Activated naive CD4-positive, alpha-beta T cell treated with anti-CD3 and anti-CD28 coated beads for 36 hours (primary cell): ENCODE results near the gene TMEM151A. TPM values are rescaled to one million over a fixed set of nuclear protein-coding genes. Genes with fewer than 3 reads are reported as not detected.
A peak's percentile ranks its signal among the peaks of the same experiment; 100 is the strongest.
"Not testable (repeated sequence)": the region's sequence is repeated elsewhere in the genome, so short reads cannot be mapped to it uniquely, and the experiment has no call there.

ENCODE experiments used
- CTCF ChIA-PET: fragments of 350-600 bp; sonication (Branson Sonifier 250); formaldehyde crosslinking; loops from one replicate; lab custom pipeline; 2021; ENCODE audit warnings: antibody characterized with exemption; lab: Charles Lee
- DNase-seq: peaks from one replicate; pipeline ENCODE4 v3.0.0-alpha.2; 2020
- H3K27ac Mint-ChIP-seq: one replicate; pipeline ENCODE4 v1.8.0; 2021; ENCODE audit warnings: mild to moderate bottlenecking, mixed read lengths
- H3K27me3 Mint-ChIP-seq: one replicate; pipeline ENCODE4 v1.8.0; 2021; ENCODE audit warnings: low read depth, mixed read lengths
- H3K36me3 Mint-ChIP-seq: one replicate; pipeline ENCODE4 v1.8.0; 2021; ENCODE audit warnings: low read depth, mixed read lengths
- H3K4me1 Mint-ChIP-seq: one replicate; pipeline ENCODE4 v1.8.0; 2021; ENCODE audit warnings: low read depth, mixed read lengths
- H3K4me3 Mint-ChIP-seq: one replicate; pipeline ENCODE4 v1.8.0; 2021; ENCODE audit warnings: mild to moderate bottlenecking, moderate library complexity, mixed read lengths
- H3K9me3 Mint-ChIP-seq: one replicate; pipeline ENCODE4 v1.8.0; 2021; ENCODE audit warnings: mixed read lengths
- intact Hi-C: fragments of 100-400 bp; cut with micrococcal nuclease; formaldehyde crosslinking; loops from one replicate; pipeline ENCODE4 v1.15.1; 2023
- total RNA-seq, 2 experiments: library from RNA; stranded (reverse); gene quantifications; one replicate each; pipeline ENCODE4 v1.2.3, GENCODE V29; 2021

The TMEM151A gene
- total RNA-seq, 2 experiments from 2014 or later, result not detected

GRCh38 chr11:66313321-66314185, 21.9 kb downstream of the TMEM151A start:
- Mint-ChIP-seq H3K27ac (peak overlapping the region; percentile 93), H3K9me3 (no peaks in the 10 kb centered on the region), H3K36me3 (no peaks in the 10 kb centered on the region), H3K27me3 (no peaks in the 10 kb centered on the region), H3K4me1 (peaks cover 48% of the 10 kb centered on the region), H3K4me3 (peak overlapping the region; percentile 92)
- no peak for DNase-seq
- intact Hi-C loops, result no loop called here
- CTCF ChIA-PET, result interaction anchor here (1.0 to 4.8 kb wide), 9 partner anchors 9 to 245 kb away, joined by 3 to 85 read pairs (median 9); partner anchors contain the start of genes B4GAT1 and BRMS1

- Mint-ChIP-seq H3K27ac (peak overlapping the region; percentile 63), H3K27me3 (no peaks in the 10 kb centered on the region), H3K4me1 (peaks cover 54% of the 10 kb centered on the region), H3K4me3 (peak overlapping the region; percentile 59), H3K9me3 (peaks cover 2% of the 10 kb centered on the region), H3K36me3 (no peaks in the 10 kb centered on the region)
- DNase-seq, result no peak
- CTCF ChIA-PET, result interaction anchor here (1.0 to 4.1 kb wide), 2 partner anchors 13 to 18 kb away, joined by 3 to 23 read pairs; no protein-coding TSS in a partner anchor
- intact Hi-C loops, result no loop called here
These were observed 22.4 kb downstream of the TMEM151A start for GRCh38 chr11:66314186-66314501.

GRCh38 chr11:66314561-66315497, 23.1 kb downstream of the TMEM151A start:
- H3K27me3 Mint-ChIP-seq, result no peaks in the 10 kb centered on the region
- H3K4me3 Mint-ChIP-seq, result no peak overlapping the region
- CTCF ChIA-PET, result interaction anchor here (4.1 kb wide), 1 partner anchor 12 kb away, joined by 23 read pairs; no protein-coding TSS in a partner anchor
- H3K9me3 Mint-ChIP-seq, result peaks cover 5% of the 10 kb centered on the region
- H3K27ac Mint-ChIP-seq, result peak overlapping the region; percentile 17
- H3K36me3 Mint-ChIP-seq, result no peaks in the 10 kb centered on the region
- intact Hi-C loops, result no loop called here
- no peak for DNase-seq
- H3K4me1 Mint-ChIP-seq, result peaks cover 60% of the 10 kb centered on the region

- no peaks in the 10 kb centered on the region for H3K27me3 Mint-ChIP-seq
- H3K4me3 Mint-ChIP-seq, result no peak overlapping the region
- intact Hi-C loops, result no loop called here
- CTCF ChIA-PET, result interaction anchor here (1.8 kb wide), 1 partner anchor 74 kb away, joined by 3 read pairs; no protein-coding TSS in a partner anchor
- H3K27ac Mint-ChIP-seq, result no peak overlapping the region
- no peak for DNase-seq
- H3K4me1 Mint-ChIP-seq, result peaks cover 65% of the 10 kb centered on the region
- no peaks in the 10 kb centered on the region for H3K36me3 Mint-ChIP-seq
- peaks cover 10% of the 10 kb centered on the region for H3K9me3 Mint-ChIP-seq
These were observed 23.8 kb downstream of the TMEM151A start for GRCh38 chr11:66315498-66315885.

GRCh38 chr11:66315921-66316811, 24.5 kb downstream of the TMEM151A start:
- Mint-ChIP-seq H3K36me3 (no peaks in the 10 kb centered on the region), H3K27ac (no peak overlapping the region), H3K4me3 (no peak overlapping the region), H3K27me3 (no peaks in the 10 kb centered on the region), H3K9me3 (peaks cover 10% of the 10 kb centered on the region), H3K4me1 (peaks cover 65% of the 10 kb centered on the region)
- DNase-seq, result no peak
- intact Hi-C loops, result no loop called here
- CTCF ChIA-PET, result interaction anchor here (1.3 to 1.8 kb wide), 2 partner anchors 13 to 73 kb away, joined by 3 to 4 read pairs; no protein-coding TSS in a partner anchor

GRCh38 chr11:66316849-66317251, 25.2 kb downstream of the TMEM151A start, which contains the start of gene CD248:
Gene CD248 (minus strand): TSS chr11:66317044. CDS start chr11:66317027, 17 bp downstream.
- no peak for DNase-seq
- H3K27me3 Mint-ChIP-seq, result no peaks in the 10 kb centered on the region
- no peaks in the 10 kb centered on the region for H3K36me3 Mint-ChIP-seq
- CTCF ChIA-PET, result interaction anchor here (0.6 to 1.8 kb wide), 4 partner anchors 12 to 114 kb away, joined by 3 to 4 read pairs (median 4); no protein-coding TSS in a partner anchor
- intact Hi-C loops, result no loop called here
- H3K4me1 Mint-ChIP-seq, result peaks cover 65% of the 10 kb centered on the region
- H3K9me3 Mint-ChIP-seq, result peaks cover 10% of the 10 kb centered on the region
- peak within 1 kb of the TSS; percentile 93 for H3K27ac Mint-ChIP-seq
- peak within 1 kb of the TSS; percentile 53 for H3K4me3 Mint-ChIP-seq

- H3K36me3 Mint-ChIP-seq, result no peaks in the 10 kb centered on the region
- CTCF ChIA-PET, result interaction anchor here (0.6 to 1.8 kb wide), 5 partner anchors 12 to 113 kb away, joined by 3 to 4 read pairs (median 3); partner anchors contain the start of gene BRMS1
- H3K27ac Mint-ChIP-seq, result peak overlapping the region; percentile 93
- H3K9me3 Mint-ChIP-seq, result peaks cover 10% of the 10 kb centered on the region
- no peaks in the 10 kb centered on the region for H3K27me3 Mint-ChIP-seq
- peak overlapping the region; percentile 53 for H3K4me3 Mint-ChIP-seq
- DNase-seq, result peak; percentile 56
- intact Hi-C loops, result no loop called here
- peaks cover 65% of the 10 kb centered on the region for H3K4me1 Mint-ChIP-seq
These were observed 25.6 kb downstream of the TMEM151A start for GRCh38 chr11:66317322-66317722.

- Mint-ChIP-seq H3K27ac (peak overlapping the region; percentile 93), H3K27me3 (no peaks in the 10 kb centered on the region), H3K36me3 (no peaks in the 10 kb centered on the region), H3K4me1 (peaks cover 66% of the 10 kb centered on the region), H3K9me3 (peaks cover 10% of the 10 kb centered on the region), H3K4me3 (peak overlapping the region; percentile 53)
- CTCF ChIA-PET, result interaction anchor here (1.0 to 1.3 kb wide), 3 partner anchors 9 to 27 kb away, joined by 3 to 5 read pairs (median 4); partner anchors contain the start of gene BRMS1
- peak; percentile 71 for DNase-seq
- intact Hi-C loops, result loop anchor here (1.0 kb wide), 1 partner anchor 8 kb away; no protein-coding TSS in a partner anchor
These were observed 26.3 kb downstream of the TMEM151A start for GRCh38 chr11:66317723-66318599.

GRCh38 chr11:66318600-66318970, 26.9 kb downstream of the TMEM151A start:
- Mint-ChIP-seq H3K27me3 (no peaks in the 10 kb centered on the region), H3K27ac (peak overlapping the region; percentile 93), H3K36me3 (no peaks in the 10 kb centered on the region), H3K4me1 (peaks cover 62% of the 10 kb centered on the region), H3K4me3 (no peak overlapping the region), H3K9me3 (peaks cover 10% of the 10 kb centered on the region)
- DNase-seq, result no peak
- intact Hi-C loops, result loop anchor here (1.0 kb wide), 1 partner anchor 8 kb away; no protein-coding TSS in a partner anchor
- CTCF ChIA-PET, result interaction anchor here (1.0 to 1.3 kb wide), 2 partner anchors 8 to 26 kb away, joined by 3 to 5 read pairs; partner anchors contain the start of gene BRMS1

- H3K27ac Mint-ChIP-seq, intact Hi-C loops, H3K36me3 Mint-ChIP-seq, DNase-seq, CTCF ChIA-PET, H3K4me3 Mint-ChIP-seq, H3K27me3 Mint-ChIP-seq: not testable (repeated sequence)
- Mint-ChIP-seq H3K4me1 (peaks cover 55% of the 10 kb centered on the region), H3K9me3 (peaks cover 10% of the 10 kb centered on the region)
These were observed 28.6 kb downstream of the TMEM151A start for GRCh38 chr11:66320289-66320688.
